Uterus (tissue), 2 donors: ENCODE data around the gene ABCA6.

Source experiments
- CTCF ChIP-seq, 4 experiments: fragments of 200-600 bp in 2 of 4; fragments of 450-650 bp in 2 of 4; sonication (generic) in 2 of 4; IDR thresholded peaks; one replicate each; pipeline ENCODE4 v1.5.1; 2016 to 2019; ENCODE audit warnings: antibody characterized with exemption in 4 of 4, mild to moderate bottlenecking in 2 of 4, moderate library complexity in 1 of 4
- POLR2A ChIP-seq, 2 donors: fragments of 450-650 bp; IDR thresholded peaks; one replicate each; pipeline ENCODE4 v1.6.1; 2016; ENCODE audit warnings: antibody characterized with exemption in 2 of 2, mild to moderate bottlenecking in 1 of 2, moderate library complexity in 1 of 2

- TF ChIP-seq CTCF (IDR thresholded peaks at IDR 0.05): no peak
- no peak for TF ChIP-seq POLR2A (IDR thresholded peaks at IDR 0.05)
These were observed 43.1 kb downstream of the ABCA6 start for GRCh38 chr17:69098625-69099024.
